ENCODE data around the gene CYSLTR2.

DNA sequence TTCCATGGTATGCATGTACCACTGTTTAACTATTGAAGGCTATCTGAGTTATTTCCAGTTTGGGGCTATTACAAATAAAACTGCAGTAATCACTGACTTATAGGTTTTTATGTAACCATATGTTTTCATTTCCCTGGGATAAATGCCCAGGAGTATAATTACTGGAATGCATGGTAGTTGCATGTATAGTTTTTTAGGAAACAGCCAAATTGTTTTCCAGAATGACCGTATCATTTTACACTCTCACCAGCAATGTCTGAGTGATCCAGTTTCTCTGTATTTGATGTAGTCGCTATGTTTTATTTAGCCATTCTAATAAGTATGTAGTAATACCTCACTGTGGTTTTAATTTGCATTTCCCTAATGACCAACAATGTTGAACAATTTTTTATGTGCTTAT lies 42.0 kb downstream of the CYSLTR2 start:
- TF ChIP-seq, protein P1, sequence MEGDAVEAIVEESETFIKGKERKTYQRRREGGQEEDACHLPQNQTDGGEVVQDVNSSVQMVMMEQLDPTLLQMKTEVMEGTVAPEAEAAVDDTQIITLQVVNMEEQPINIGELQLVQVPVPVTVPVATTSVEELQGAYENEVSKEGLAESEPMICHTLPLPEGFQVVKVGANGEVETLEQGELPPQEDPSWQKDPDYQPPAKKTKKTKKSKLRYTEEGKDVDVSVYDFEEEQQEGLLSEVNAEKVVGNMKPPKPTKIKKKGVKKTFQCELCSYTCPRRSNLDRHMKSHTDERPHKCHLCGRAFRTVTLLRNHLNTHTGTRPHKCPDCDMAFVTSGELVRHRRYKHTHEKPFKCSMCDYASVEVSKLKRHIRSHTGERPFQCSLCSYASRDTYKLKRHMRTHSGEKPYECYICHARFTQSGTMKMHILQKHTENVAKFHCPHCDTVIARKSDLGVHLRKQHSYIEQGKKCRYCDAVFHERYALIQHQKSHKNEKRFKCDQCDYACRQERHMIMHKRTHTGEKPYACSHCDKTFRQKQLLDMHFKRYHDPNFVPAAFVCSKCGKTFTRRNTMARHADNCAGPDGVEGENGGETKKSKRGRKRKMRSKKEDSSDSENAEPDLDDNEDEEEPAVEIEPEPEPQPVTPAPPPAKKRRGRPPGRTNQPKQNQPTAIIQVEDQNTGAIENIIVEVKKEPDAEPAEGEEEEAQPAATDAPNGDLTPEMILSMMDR (IDR thresholded peaks at IDR 0.05; ENCODE audit: low read depth, low read length) = no peak
- no peak for TF ChIP-seq POLR2A (IDR thresholded peaks at IDR 0.05; ENCODE audit: extremely low read depth, insufficient read length)

Data from NB4 (cell line).